Smooth muscle cell (in vitro differentiated cells): Measurements from ENCODE around the gene TGFBR3. TPM values are rescaled to one million over a fixed set of nuclear protein-coding genes. Genes with fewer than 3 reads are reported as not detected.
A peak's percentile ranks its signal among the peaks of the same experiment; 100 is the strongest.

Experiments
- DNase-seq: peaks from one replicate; lab custom pipeline; 2025; ENCODE audit not compliant: unreplicated experiment; lab: John Stamatoyannopoulos, UW
- H2AFZ ChIP-seq: fragments of 200-600 bp; sonication (generic); 2 replicates; pipeline ENCODE4 v1.6.0; 2016; ENCODE audit warnings: antibody characterized with exemption, low read depth, mild to moderate bottlenecking
- H3F3A ChIP-seq: fragments of 200-600 bp; sonication (generic); 2 replicates; pipeline ENCODE4 v1.6.0; 2017; ENCODE audit warnings: antibody characterized with exemption, low read depth
- H3K27ac ChIP-seq: fragments of 200-600 bp; sonication (generic); 2 replicates; pipeline ENCODE4 v1.5.1; 2016; ENCODE audit warnings: low read depth, mild to moderate bottlenecking
- H3K27me3 ChIP-seq: fragments of 200-600 bp; sonication (generic); 2 replicates; pipeline ENCODE4 v1.6.1; 2016; ENCODE audit warnings: low read depth, mild to moderate bottlenecking
- H3K36me3 ChIP-seq: fragments of 200-600 bp; sonication (generic); 2 replicates; pipeline ENCODE4 v1.5.1; 2016; ENCODE audit warnings: low read depth
- H3K4me1 ChIP-seq: fragments of 200-600 bp; sonication (generic); 2 replicates; pipeline ENCODE4 v1.5.1; 2016; ENCODE audit warnings: low read depth
- H3K4me2 ChIP-seq: fragments of 200-600 bp; sonication (generic); 2 replicates; pipeline ENCODE4 v1.6.0; 2016; ENCODE audit warnings: mild to moderate bottlenecking
- H3K4me3 ChIP-seq: fragments of 200-600 bp; sonication (generic); 2 replicates; pipeline ENCODE4 v1.5.1; 2016; ENCODE audit warnings: mild to moderate bottlenecking
- H3K79me2 ChIP-seq: fragments of 200-600 bp; sonication (generic); 2 replicates; pipeline ENCODE4 v1.6.0; 2016; ENCODE audit warnings: low read depth, mild to moderate bottlenecking
- H3K9ac ChIP-seq: fragments of 200-600 bp; sonication (generic); 2 replicates; pipeline ENCODE4 v1.6.0; 2016; ENCODE audit warnings: low read depth
- H3K9me3 ChIP-seq: fragments of 200-600 bp; sonication (generic); replicated peaks from 2 replicates; pipeline ENCODE4 v1.5.1; 2016; ENCODE audit warnings: low read depth
- H4K20me1 ChIP-seq: fragments of 200-600 bp; sonication (generic); 2 replicates; pipeline ENCODE4 v1.6.0; 2016; ENCODE audit warnings: low read depth
- CTCF ChIP-seq: fragments of 200-600 bp; sonication (generic); IDR thresholded peaks from 2 replicates; pipeline ENCODE4 v1.5.1; 2017; ENCODE audit warnings: borderline replicate concordance, mild to moderate bottlenecking, antibody characterized with exemption; ENCODE audit not compliant: insufficient read depth, poor library complexity, severe bottlenecking
- WGBS: methylation state at CpG from one replicate; pipeline ENCODE4 v1.1.7; 2016; ENCODE audit warnings: low lambda C conversion rate; 5-methylcytosine and 5-hydroxymethylcytosine counted together
- polyA plus RNA-seq: library from polyadenylated mRNA; unstranded; fragments of >200 nt; fragmentation: Nextera tagmentation; extraction: Ambion mirVana; gene quantifications from 2 replicates; pipeline ENCODE4 v1.2.1, GENCODE V29; 2016
- total RNA-seq: library from RNA; depleted of rRNA; stranded (reverse); fragments of >200 nt; gene quantifications from 2 replicates; pipeline ENCODE4 v1.2.3, GENCODE V29; 2014

TGFBR3 gene
- total and polyA plus RNA-seq, 2 experiments from 2014 or later, result 68.3 to 112 TPM

- no peak overlapping the region for H3K4me3 ChIP-seq
- H4K20me1 ChIP-seq, result no peaks in the 10 kb centered on the region
- H3K9ac ChIP-seq, result no peak overlapping the region
- H3F3A ChIP-seq, result peaks cover 8% of the 10 kb centered on the region
- peaks cover 37% of the 10 kb centered on the region for H3K4me1 ChIP-seq
- no peak for DNase-seq
- H3K9me3 ChIP-seq, result no peaks in the 10 kb centered on the region
- no peak for TF ChIP-seq CTCF
- H3K36me3 ChIP-seq, result no peaks in the 10 kb centered on the region
- H3K79me2 ChIP-seq, result no peaks in the 10 kb centered on the region
- H3K27me3 ChIP-seq, result no peaks in the 10 kb centered on the region
- WGBS, result 69% methylated on average over 3 of the region's 3 CpGs
- peak overlapping the region; percentile 10 for H3K27ac ChIP-seq
- no peak overlapping the region for H3K4me2 ChIP-seq
- no peak overlapping the region for H2AFZ ChIP-seq
Observed at GRCh38 chr1:91682882-91683597, 202.9 kb downstream of the TGFBR3 start.

- DNase-seq, result no peak
- Histone ChIP-seq H3K27ac (no peak overlapping the region), H3K79me2 (no peaks in the 10 kb centered on the region), H3K27me3 (no peaks in the 10 kb centered on the region), H3K4me2 (no peak overlapping the region), H3K9me3 (no peaks in the 10 kb centered on the region), H3K4me1 (peaks cover 21% of the 10 kb centered on the region), H4K20me1 (no peaks in the 10 kb centered on the region), H3K9ac (no peak overlapping the region), H2AFZ (no peak overlapping the region), H3K4me3 (no peak overlapping the region), H3K36me3 (no peaks in the 10 kb centered on the region), H3F3A (peaks cover 7% of the 10 kb centered on the region)
- WGBS, result 83% methylated on average over 4 of the region's 4 CpGs
- TF ChIP-seq CTCF, result no peak
Observed at GRCh38 chr1:91680556-91681155, 205.3 kb downstream of the TGFBR3 start.

- no peaks in the 10 kb centered on the region for H3K27me3 ChIP-seq
- H3K4me3 ChIP-seq, result no peak overlapping the region
- no peak for TF ChIP-seq CTCF
- no peak for DNase-seq
- peaks cover 14% of the 10 kb centered on the region for H3K4me1 ChIP-seq
- H3K79me2 ChIP-seq, result no peaks in the 10 kb centered on the region
- H3K4me2 ChIP-seq, result no peak overlapping the region
- no peak overlapping the region for H3K9ac ChIP-seq
- H3K27ac ChIP-seq, result no peak overlapping the region
- H2AFZ ChIP-seq, result no peak overlapping the region
- H4K20me1 ChIP-seq, result no peaks in the 10 kb centered on the region
- H3K9me3 ChIP-seq, result no peaks in the 10 kb centered on the region
- H3F3A ChIP-seq, result peaks cover 2% of the 10 kb centered on the region
- no peaks in the 10 kb centered on the region for H3K36me3 ChIP-seq
- 95% methylated on average over 4 of the region's 4 CpGs for WGBS
Observed at GRCh38 chr1:91679446-91679845, 206.5 kb downstream of the TGFBR3 start.

- no peaks in the 10 kb centered on the region for H3K36me3 ChIP-seq
- H2AFZ ChIP-seq, result no peak overlapping the region
- no peak overlapping the region for H3K27ac ChIP-seq
- H3K9me3 ChIP-seq, result no peaks in the 10 kb centered on the region
- H3K4me3 ChIP-seq, result no peak overlapping the region
- no peaks in the 10 kb centered on the region for H3K79me2 ChIP-seq
- H3K27me3 ChIP-seq, result no peaks in the 10 kb centered on the region
- H3F3A ChIP-seq, result peaks cover 6% of the 10 kb centered on the region
- no peaks in the 10 kb centered on the region for H4K20me1 ChIP-seq
- no peak for DNase-seq
- no peak overlapping the region for H3K4me2 ChIP-seq
- TF ChIP-seq CTCF, result no peak
- WGBS, result 64% methylated on average over 2 of the region's 2 CpGs
- H3K9ac ChIP-seq, result no peak overlapping the region
- H3K4me1 ChIP-seq, result no peaks in the 10 kb centered on the region
Observed at GRCh38 chr1:91676030-91676429, 209.9 kb downstream of the TGFBR3 start.
